A549 (cell line): ENCODE results near the gene SLC33A1.

Experiments
- CBX8 ChIP-seq: fragments of 200-600 bp; sonication (generic); IDR thresholded peaks from 2 replicates; pipeline ENCODE4 v1.6.1; 2016
- CHD2 ChIP-seq: fragments of 150-350 bp; IDR thresholded peaks from 2 replicates; pipeline ENCODE4 v1.6.1; 2014; ENCODE audit warnings: low read length; ENCODE audit not compliant: partially characterized antibody
- MAFK ChIP-seq: fragments of 450-650 bp; IDR thresholded peaks from 2 replicates; pipeline ENCODE4 v1.6.1; 2014; ENCODE audit not compliant: partially characterized antibody
- POLR2AphosphoS2 ChIP-seq: conservative IDR thresholded peaks from 2 replicates; pipeline ENCODE4 v1.6.1; 2012; ENCODE audit warnings: low read length, improper control_type of control experiment, inconsistent platforms
- RAD21 ChIP-seq, 2 experiments: fragments of >200 bp in 1 of 2; sonication (Bioruptor Twin) in 1 of 2; formaldehyde crosslinking in 1 of 2; IDR thresholded peaks in 1 of 2; conservative IDR thresholded peaks in 1 of 2; 2 replicates in 1 of 2; 3 replicates in 1 of 2; pipeline ENCODE4 v1.6.1; 2012 to 2018; ENCODE audit warnings: inconsistent platforms in 1 of 2
- RCOR1 ChIP-seq: fragments of 150-350 bp; IDR thresholded peaks from 2 replicates; pipeline ENCODE4 v1.6.1; 2014; ENCODE audit warnings: antibody characterized with exemption, low read length, low read depth
- SMC3 ChIP-seq: fragments of >200 bp; sonication (Bioruptor Twin); formaldehyde crosslinking; IDR thresholded peaks from 3 replicates; pipeline ENCODE4 v1.6.1; 2018; ENCODE audit warnings: inconsistent platforms
- TF ChIP-seq, protein P1 (sequence below): fragments of >200 bp; sonication (Bioruptor Twin); formaldehyde crosslinking; IDR thresholded peaks from 3 replicates; pipeline ENCODE4 v1.5.1; 2016
- TF ChIP-seq, protein P2 (sequence below): fragments of 450-650 bp; IDR thresholded peaks from 2 replicates; pipeline ENCODE4 v1.6.1; 2014; ENCODE audit warnings: antibody characterized with exemption
- TF ChIP-seq, protein P3 (sequence below): IDR thresholded peaks from 2 replicates; pipeline ENCODE4 v1.6.1; 2012; ENCODE audit warnings: low read depth, borderline replicate concordance

DNA sequence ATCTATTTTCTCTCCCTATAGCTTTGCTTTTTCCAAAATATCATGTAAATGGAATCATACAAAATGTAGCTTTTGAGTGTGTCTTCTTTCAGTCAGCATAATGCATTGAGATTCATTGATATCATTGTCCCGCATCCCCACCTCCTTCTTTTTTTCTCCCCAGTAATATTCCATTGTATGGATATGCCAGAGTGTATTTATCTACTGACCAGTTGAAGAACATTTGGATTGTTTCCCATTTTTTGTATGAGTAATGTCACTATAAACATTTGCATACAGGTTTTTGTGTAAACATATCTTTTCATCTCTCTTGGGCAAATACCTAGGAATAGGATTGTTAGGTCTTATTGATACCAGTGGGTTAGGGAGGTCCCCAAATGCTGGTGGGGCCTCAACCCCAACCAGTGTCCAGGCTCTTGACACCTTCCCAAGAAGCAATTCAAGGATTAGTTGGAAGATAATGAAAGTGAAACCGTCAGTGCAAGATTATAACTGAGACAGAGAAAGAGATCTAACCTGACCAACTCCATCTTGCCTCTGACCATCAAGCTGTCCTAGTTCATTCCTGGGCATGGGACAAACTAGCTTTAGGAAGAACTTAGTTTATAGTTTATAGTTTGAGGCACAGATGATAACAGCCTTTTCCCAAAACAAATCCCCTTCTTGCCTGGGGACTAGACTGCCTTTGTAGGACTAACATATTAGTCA is 7.4 kb upstream of the SLC33A1 start:
- TF ChIP-seq POLR2AphosphoS2 (no peak), MAFK (no peak), CHD2 (no peak), RAD21 (conservative IDR thresholded peaks at IDR 0.05 in 1 of 2, IDR thresholded peaks at IDR 0.05 in 1 of 2) (no peak), RCOR1 (no peak), CBX8 (no peak), SMC3 (no peak)
- TF ChIP-seq, protein P1, sequence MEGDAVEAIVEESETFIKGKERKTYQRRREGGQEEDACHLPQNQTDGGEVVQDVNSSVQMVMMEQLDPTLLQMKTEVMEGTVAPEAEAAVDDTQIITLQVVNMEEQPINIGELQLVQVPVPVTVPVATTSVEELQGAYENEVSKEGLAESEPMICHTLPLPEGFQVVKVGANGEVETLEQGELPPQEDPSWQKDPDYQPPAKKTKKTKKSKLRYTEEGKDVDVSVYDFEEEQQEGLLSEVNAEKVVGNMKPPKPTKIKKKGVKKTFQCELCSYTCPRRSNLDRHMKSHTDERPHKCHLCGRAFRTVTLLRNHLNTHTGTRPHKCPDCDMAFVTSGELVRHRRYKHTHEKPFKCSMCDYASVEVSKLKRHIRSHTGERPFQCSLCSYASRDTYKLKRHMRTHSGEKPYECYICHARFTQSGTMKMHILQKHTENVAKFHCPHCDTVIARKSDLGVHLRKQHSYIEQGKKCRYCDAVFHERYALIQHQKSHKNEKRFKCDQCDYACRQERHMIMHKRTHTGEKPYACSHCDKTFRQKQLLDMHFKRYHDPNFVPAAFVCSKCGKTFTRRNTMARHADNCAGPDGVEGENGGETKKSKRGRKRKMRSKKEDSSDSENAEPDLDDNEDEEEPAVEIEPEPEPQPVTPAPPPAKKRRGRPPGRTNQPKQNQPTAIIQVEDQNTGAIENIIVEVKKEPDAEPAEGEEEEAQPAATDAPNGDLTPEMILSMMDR, result no peak
- TF ChIP-seq, protein P2, sequence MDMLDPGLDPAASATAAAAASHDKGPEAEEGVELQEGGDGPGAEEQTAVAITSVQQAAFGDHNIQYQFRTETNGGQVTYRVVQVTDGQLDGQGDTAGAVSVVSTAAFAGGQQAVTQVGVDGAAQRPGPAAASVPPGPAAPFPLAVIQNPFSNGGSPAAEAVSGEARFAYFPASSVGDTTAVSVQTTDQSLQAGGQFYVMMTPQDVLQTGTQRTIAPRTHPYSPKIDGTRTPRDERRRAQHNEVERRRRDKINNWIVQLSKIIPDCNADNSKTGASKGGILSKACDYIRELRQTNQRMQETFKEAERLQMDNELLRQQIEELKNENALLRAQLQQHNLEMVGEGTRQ, result no peak
- TF ChIP-seq, protein P3, sequence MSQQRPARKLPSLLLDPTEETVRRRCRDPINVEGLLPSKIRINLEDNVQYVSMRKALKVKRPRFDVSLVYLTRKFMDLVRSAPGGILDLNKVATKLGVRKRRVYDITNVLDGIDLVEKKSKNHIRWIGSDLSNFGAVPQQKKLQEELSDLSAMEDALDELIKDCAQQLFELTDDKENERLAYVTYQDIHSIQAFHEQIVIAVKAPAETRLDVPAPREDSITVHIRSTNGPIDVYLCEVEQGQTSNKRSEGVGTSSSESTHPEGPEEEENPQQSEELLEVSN, result no peak
